ENCODE data around the gene ABCA7.

DNA sequence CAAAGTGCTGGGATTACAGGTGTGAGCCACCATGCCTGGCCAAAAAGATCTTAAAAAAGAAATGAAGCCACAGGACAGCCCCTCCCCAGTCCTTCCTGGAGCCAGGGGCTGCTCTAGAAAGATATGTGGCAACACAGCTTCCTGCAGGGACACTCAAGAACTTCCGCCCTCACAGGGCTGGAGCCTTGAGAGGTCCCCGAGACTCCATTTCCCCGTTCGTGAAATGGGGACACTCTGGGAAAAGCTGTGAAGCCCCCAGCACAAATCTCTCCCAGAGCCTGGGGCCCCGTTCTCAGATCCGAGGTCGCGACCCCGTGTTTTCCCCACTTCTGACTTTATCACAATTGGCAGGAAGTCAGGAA is 61.4 kb downstream of the ABCA7 start:
- TF ChIP-seq, protein P1, sequence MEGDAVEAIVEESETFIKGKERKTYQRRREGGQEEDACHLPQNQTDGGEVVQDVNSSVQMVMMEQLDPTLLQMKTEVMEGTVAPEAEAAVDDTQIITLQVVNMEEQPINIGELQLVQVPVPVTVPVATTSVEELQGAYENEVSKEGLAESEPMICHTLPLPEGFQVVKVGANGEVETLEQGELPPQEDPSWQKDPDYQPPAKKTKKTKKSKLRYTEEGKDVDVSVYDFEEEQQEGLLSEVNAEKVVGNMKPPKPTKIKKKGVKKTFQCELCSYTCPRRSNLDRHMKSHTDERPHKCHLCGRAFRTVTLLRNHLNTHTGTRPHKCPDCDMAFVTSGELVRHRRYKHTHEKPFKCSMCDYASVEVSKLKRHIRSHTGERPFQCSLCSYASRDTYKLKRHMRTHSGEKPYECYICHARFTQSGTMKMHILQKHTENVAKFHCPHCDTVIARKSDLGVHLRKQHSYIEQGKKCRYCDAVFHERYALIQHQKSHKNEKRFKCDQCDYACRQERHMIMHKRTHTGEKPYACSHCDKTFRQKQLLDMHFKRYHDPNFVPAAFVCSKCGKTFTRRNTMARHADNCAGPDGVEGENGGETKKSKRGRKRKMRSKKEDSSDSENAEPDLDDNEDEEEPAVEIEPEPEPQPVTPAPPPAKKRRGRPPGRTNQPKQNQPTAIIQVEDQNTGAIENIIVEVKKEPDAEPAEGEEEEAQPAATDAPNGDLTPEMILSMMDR (IDR thresholded peaks at IDR 0.05): no peak
- no peak for TF ChIP-seq POLR2A (IDR thresholded peaks at IDR 0.05)
